Measurements from ENCODE around the gene GDI1.

Gene GDI1

DNA sequence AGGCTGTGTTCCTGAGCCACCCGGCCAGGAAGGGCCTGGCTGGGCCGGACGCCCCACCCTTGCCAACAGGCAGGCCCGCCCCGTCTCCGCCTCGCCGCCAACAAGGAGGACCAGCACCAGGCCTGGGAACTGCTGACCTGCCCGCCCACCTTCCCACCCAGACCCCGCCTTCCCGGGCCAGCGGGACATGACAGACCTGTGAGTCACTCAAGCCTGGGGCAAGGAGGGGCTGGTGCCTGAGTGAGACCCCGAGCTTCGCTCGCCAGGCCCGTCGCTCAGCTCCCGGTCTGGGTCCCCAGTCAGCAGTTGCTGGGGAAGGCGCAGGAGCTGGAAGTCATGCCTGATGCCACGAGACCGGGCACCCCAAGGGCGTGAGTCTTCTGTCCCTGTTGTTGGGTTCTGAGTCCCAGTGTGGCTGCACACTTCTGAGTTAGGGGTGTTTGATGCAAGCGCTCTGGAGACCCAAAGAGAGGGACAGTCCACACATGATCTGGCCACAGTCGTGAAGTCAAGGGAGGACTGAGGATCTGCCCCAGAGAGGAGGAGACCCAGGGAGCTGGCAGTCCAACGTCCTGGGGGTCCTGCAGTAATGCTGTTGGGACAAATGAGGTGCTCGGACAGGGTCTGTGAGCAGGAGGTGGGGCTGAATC, 27.6 kb upstream of the GDI1 start, which contains the start of gene DNASE1L1:
DNASE1L1 (minus strand) TSS at position 33 of the 650 bp plus-strand sequence. CDS start 3,686 bp downstream, outside the sequence.
- DNase-seq: no peak

DNA sequence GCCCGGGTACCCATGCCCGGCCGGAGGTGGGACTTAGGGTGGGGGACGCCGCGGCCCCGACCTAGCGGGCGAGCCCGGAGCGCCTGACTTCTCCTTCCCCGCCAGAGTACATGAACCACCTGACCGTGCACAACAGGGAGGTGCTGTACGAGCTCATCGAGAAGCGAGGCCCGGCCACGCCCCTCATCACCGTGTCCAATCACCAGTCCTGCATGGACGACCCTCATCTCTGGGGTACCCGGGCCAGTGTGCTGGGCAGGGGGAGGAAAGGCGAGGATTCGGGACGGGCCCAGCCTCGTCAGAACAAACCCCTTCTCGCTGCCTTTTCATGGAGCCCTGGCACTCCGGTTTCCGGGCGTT, 25.0 kb upstream of the GDI1 start:
- peak; percentile 21 for DNase-seq

DNA sequence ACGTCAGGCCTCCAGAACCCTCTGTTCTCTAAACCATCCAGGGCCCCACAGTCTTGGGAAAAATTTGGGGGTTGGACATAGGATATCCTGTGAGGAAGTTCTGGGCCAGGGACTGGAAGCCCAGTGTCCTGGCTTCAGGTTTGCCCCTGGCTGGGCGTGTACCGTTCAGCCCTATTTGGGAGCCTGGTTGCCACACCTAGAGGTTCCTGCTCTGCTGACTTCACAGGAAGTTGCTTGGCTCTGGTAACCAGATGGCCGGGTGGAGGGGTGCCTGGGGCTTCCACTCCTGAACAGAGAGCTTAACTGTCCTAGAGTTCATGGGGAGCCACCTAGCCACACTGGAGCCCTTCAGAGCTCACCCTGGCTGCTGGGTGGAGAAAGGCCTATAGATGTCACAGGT, 24.5 kb upstream of the GDI1 start:
- no peak for DNase-seq

DNA sequence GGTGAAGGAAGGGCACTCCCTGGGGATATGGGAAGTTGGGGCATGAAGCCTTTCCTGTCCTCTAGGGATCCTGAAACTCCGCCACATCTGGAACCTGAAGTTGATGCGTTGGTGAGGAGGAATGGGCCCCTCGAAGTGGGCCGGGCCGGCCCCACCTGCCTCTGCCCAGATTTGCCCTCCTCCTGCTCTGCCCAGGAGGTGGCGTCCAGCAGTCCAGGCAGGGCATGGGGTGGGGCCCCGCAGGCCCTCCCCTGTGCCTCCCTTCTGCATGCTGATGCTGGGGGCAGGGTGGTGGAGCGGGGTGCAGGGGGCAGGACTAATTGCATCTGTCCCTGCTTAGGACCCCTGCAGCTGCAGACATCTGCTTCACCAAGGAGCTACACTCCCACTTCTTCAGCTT, 23.8 kb upstream of the GDI1 start:
- DNase-seq: no peak

DNA sequence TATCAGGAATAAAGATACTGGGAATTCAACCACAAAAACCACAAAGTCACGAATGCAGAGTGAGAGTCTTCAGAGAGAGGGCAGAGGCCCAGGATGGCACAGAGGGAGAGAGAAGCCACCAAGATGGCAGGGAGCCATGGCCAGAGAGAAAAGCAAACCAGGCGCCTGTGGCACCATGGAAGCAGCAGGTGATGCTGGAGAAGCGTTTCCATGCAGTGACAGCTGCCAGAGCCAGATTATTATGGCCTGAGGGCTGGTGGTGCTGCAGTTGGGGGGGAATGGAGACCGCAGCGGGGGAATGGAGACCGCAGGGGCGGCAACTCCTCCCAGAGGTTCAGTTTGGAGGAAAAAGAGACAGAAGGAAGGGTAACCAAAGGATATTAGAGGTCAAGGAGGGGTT, 19.8 kb upstream of the GDI1 start:
- no peak for DNase-seq

DNA sequence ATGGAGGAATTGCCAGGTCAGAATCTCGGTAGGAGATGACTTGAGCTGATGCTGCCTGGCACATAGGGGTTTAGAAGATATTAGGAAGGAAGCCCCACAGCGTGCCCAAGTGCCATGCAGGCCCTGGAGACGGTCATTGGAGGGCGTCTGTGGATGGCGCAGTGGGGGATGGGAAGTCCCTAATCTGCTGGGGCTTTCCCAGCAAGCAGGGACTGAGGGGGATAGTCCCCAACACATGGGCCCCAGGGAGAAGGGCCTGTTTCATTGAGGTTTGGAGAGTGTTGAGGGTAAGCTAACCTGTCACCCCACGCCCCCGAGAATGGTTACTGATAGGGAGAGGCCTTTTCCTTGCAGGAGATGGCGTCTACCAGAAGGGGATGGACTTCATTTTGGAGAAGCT, 17.8 kb upstream of the GDI1 start:
- no peak for DNase-seq

DNA sequence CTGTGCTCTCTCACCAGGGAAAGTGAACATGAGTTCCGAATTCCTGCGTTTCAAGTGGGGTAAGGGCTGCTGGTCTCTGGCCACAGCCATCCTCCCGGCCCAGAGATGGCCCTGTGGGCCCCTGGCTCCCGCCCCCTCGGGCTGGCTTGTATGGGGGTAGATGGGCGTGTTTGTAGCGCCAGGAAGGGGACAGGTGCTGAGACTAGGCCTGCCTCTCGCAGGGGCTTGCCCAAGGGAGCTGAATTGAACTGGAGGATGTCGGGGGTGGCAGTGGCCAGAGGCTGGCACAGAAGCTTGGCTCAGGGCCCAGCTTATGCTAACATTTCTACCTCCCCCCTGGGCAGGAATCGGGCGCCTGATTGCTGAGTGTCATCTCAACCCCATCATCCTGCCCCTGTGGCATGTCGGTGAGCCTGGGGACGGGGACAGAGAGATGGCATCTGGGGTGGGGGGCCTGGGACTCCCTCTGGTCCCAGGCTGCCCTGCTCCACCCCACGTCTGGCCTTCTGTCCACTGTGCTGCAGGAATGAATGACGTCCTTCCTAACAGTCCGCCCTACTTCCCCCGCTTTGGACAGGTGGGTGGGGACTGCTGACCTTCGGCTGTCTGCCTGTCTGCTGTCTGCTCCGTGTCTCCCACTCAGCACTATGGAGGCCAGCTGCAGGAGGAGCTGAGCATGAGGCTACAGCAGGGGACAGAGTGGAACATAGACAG, 17.1 kb upstream of the GDI1 start:
- DNase-seq: no peak

DNA sequence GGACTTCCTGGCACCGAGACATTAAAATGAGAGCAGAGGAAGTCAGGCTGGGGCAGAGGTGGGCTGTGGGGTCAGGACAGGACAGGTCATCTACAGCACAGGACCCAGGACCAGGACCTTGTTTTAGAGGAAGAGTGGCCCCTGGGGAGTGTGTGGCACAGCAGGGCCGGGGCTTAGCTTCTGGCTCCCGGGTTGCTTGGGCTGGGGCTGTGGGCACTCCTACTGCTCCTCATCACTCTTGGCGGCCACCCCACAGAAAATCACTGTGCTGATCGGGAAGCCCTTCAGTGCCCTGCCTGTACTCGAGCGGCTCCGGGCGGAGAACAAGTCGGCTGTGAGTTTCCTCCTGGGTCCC, 16.6 kb upstream of the GDI1 start:
- no peak for DNase-seq

DNA sequence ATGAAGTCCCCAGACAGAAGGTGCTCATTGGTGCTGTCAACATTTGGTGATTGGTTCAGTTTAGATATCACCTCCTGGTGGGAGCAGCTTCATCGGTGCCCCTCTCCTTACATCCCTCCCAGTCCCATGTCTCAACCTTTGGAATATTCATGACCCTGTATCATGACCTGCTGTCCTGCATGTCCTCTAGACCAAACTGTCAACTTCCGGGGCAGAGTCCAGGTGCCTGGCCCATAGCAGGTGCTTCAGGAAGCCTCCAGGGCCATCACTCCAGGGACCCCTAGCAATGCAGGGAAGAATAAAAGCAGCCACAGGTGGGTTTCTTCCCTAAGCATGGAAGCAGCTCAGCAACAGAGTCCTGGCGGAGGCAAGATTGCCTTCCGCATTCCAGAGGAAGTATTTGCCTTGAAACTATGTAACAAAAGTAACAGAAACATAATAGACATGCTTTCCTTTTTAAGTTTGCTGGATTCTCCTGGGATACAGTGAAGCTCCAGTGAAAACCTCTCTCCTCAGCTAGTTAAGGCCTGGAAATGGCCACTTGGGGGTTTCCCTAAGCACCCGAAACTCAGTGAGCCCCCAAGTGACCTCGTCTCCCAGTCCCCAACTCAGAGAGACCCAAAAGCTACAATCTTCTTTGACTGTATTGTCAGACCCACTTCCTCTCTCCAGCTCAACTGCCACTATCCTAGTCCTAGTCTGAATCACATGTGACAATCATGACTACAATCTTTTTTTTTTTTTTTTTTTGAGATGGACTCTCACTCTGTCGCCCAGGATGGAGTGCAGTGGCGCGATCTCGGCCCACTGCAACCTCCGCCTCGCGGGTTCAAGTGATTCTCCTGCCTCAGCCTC, 9.8 kb upstream of the GDI1 start:
- DNase-seq: no peak

DNA sequence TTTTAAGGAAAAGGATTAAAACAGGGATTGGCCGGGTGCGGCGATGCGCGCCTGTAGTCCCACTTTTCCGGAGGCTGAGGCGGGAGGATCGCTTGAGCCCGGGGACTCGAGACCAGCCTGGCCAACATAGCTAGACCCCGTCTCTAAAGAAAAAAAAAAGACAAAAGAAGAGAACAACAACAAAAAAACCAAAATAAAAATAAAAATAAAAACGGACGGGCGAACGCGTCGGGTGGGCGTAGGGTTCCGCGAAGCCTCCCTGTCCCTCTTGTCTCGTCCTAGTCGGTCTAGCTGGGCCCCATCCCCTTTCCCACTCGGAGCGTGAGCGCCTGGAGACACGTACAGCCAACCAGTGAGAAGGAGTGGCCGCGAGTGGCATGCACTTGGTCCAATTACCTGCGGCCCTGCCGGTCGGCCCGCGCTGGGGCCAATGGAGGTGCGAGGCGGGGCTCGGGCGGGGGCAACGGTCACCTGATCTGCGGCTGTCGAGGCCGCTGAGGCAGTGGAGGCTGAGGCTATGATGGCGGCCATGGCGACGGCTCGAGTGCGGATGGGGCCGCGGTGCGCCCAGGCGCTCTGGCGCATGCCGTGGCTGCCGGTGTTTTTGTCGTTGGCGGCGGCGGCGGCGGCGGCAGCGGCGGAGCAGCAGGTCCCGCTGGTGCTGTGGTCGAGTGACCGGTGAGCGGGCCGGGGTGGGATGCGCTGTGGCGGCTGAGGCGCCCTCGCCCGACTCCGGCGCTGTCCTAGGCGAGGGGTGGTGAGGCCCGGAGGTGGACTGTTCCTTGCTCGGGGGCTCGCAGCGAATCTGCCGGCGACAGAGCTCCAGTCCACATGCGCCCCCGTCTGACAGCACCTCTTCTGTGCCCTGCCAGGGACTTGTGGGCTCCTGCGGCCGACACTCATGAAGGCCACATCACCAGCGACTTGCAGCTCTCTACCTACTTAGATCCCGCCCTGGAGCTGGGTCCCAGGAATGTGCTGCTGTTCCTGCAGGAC, 8.5 kb upstream of the GDI1 start, which contains the start of gene ATP6AP1:
ATP6AP1 (plus strand) TSS at position 502 of the 996 bp plus-strand sequence; CDS start at position 518, 16 bp downstream.
- peak; percentile 76 for DNase-seq

DNA sequence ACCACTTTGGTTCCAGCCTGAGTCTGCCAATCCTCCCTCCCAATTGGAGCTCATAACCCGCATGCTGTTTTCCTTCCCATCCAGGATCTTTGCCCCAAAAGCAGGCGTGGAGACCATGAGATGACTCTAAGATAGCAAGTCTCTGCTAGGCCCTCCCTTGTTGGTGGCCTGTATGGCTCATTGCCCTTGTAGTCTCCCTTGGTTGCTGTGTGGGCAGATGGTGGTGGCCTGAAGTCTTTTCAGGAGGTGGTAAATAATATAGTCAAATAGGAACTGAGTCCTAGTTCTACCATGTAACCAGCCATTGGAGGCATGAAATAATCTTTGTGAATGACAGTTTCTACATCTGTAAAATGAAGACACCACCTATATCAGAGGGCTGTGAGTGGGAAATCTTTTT, 7.2 kb upstream of the GDI1 start:
- no peak for DNase-seq

DNA sequence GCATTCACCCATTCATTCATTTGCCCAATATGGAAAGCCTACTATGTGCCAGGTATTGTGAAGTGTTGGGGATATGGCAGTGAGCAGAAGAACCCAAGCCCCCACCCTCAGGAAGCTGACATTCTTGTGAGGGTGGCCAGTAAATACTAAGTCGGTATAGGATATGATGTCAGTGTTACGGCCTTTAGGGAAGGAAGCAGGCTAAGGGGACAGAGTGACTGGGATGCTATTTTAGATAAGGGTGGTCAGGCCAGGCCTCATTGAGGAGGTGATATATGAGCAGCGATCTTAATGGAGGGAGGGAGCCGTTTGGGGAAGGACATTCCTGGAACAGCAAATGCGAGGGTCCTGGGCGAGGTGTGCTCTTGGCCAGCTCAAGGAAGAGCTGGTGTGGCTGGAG, 6.5 kb upstream of the GDI1 start:
- no peak for DNase-seq

DNA sequence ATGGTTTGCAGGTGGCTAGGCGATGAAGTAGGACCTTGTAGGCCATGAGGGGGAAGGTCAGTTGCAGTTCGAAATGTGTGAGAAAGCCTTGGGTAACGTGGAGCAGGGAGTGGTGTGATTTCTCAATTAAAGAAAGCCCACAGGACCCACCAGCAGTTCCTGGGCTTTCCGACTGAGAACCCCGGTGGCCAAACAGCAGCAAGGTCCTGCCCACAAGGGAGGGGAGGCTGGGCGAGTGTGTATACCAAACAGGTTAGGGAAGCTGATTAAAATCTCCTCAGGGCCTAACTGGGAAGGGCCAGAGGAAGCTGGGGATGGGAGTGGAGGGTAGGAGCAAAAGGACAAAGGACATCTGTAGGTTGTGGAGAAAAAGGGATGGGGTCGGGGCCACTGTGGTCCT, 6.0 kb upstream of the GDI1 start:
- no peak for DNase-seq

DNA sequence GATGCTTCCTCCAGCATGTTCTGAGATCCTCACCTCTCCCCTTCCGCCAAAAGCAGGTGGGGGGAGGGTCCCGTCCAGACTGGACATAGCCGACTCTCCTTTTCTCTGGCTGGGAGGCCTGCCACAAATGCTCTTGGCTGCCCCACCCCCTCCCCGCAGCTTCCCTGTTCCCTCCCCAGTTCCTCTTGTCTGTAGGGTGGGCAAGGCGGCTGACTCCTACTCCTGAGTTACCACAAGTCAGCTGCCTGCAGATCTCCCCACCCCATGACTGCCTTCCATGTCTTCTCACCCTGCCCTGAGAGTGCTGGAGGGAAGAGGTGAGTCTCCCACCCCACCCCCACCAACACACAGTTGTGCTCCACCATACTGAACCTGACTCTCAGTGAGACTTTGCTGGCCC, 5.6 kb upstream of the GDI1 start:
- DNase-seq: no peak

DNA sequence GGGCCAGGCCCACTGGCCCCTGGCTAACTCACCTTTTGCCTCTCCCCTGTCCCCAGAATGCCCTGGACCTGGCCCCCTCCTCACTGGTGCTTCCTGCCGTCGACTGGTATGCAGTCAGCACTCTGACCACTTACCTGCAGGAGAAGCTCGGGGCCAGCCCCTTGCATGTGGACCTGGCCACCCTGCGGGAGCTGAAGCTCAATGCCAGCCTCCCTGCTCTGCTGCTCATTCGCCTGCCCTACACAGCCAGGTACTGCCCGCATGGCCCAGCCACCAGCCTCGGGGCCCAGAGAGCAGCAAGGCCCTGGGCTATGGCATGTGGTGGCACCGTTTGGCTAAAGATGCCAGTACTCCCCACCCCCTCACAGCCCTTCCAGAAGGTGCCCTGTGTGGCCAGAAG, 4.7 kb upstream of the GDI1 start:
- no peak for DNase-seq

DNA sequence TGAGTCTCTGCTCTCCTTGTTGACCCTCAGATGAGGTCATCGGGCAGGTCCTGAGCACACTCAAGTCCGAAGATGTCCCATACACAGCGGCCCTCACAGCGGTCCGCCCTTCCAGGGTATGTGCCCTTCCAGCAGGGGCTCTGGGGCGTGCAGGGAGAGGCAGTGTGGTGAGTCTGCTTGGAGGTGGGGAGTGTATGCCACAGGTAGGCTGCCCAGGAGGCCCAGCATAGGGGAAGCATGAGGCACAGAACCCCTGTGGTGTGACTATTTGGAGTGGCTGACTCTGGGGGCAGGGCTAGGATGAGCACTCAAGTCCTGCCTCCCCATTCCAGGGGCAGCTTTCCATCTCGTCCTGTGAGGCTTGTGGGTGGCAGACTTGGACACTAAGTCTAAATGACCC, 3.3 kb upstream of the GDI1 start:
- DNase-seq: no peak

DNA sequence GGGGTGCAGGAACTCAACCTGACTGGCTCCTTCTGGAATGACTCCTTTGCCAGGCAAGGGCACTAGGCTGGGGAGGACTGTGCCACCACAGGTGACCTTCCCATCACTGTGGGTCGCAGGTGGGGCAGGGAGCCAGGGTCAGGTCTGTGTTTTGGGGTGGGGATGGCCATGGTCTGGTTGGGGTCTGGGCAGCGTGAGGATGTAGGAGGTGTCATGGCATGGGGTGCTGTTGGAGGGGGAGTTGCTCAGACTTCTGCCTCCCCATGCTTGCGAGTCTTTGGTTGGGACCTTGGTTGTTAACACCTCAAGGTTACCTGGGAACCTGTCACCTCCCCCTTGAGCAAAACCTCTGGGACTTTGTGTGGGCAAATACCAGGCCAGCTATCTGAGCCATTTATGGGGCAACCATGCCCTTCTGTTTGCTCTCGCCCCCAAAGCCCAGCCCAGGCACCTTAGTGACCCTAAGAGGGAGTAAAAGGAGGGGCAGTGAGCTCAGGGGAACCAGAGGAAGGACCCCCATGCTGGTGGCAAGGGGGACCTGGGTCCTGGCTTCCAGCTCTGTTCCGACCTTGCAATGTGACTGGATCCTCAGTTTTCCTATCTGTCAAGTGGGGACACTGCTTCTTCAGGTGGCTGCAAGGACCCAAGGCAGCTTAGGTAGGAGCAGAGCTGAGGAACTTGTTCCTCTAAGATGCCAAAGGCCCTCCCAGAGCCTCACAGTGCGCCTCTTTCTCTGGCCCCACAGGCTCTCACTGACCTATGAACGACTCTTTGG, 2.4 kb upstream of the GDI1 start:
- DNase-seq: no peak

DNA sequence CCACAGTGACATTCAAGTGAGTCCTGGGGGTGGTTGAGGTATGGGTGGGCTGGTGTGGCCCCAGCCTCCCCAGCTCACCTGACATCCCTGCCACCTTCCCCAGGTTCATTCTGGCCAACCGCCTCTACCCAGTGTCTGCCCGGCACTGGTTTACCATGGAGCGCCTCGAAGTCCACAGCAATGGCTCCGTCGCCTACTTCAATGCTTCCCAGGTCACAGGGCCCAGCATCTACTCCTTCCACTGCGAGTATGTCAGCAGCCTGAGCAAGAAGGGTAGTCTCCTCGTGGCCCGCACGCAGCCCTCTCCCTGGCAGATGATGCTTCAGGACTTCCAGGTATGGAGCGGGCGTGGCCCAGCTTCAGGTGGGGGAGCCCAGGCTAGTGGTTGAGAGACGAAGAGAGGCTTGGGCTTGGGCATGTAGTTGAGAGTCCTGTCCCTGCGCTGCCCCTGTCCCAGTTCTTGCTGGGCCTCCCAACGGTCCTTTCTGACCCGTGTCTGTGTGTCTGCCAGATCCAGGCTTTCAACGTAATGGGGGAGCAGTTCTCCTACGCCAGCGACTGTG, 1.7 kb upstream of the GDI1 start:
- no peak for DNase-seq

DNA sequence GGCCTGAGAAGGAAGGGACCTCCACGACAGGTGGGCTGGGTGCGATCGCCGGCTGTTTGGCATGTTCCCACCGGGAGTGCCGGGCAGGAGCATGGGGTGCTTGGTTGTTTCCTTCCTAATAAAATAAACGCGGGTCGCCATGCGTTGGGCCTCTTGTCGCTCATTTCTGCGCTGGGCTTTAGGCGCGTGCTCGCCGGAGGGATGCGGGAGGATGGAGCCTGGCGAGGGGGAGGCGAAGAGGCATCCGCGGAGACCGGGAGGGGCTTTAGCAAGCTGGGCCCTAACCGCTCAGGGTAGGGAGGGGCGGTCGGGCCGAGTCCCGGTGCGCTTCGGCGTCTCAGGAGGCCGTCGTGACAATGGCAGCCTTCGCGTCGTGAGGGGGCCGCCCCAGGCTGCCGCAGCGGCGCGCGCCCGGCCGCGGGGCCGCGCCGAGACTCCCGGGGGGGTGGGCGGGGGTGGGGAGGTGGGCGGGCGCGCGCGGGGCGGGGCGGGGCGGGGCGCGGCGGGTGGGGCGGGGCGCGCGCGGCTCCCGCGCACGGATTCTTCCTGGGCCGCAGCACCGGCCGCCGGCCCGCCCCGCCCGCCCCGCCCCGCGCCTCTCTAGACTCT, 476 bp upstream of the GDI1 start:
- DNase-seq: peak; percentile 40

DNA sequence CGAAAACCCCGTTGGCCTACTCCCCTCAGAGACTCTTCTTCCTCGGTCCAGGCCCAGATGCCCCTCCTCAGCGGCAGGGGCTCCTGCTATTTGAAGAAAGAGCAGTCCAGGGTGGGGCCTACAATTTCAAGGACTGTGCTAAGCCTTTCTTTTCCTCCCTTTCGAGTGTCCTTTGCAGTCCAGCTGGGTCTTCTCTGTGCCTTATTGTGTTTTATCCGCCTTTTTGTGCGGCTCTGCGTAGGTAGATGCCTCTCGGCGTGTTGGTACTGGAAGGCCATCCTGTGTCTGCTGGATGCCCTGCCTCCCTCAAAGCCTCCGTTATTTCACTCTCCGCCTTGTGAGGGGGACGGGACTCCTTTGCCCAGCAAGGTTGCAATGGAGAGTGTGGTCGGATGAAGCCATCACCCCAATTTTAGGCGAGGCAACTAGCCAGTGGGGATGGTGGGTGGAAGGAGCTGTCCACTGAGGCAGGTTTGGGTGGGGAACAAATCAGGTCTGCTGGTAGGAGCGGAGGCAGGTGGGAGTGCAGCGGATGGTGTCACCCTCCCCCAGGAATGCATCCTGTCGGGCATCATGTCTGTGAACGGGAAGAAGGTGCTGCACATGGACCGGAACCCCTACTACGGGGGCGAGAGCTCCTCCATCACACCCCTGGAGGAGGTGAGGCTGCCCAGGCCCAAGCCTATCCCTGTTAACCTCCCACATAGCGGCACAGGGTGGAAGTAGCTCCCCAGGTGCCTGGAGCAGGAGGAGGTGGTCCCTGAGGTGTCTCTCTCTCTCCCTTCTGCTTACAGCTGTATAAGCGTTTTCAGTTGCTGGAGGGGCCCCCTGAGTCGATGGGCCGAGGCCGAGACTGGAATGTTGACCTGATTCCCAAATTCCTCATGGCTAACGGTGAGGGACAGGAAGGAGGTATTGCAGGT, 1.3 kb downstream of the GDI1 start:
- DNase-seq: no peak
